SK-N-SH (cell line): ENCODE data around the gene CALB2. TPM values are rescaled to one million over a fixed set of nuclear protein-coding genes. Genes with fewer than 3 reads are reported as not detected.

ENCODE experiments used
- CTCF ChIA-PET: fragments of 300-600, 350-600 bp; formaldehyde crosslinking; extraction: SDS; loops from one replicate; lab custom pipeline; 2021; lab: Yijun Ruan, JAX
- POLR2A ChIA-PET: fragments of 350-600 bp; sonication (Branson Sonifier 250); formaldehyde crosslinking; extraction: SDS; loops from one replicate; lab custom pipeline; 2020; ENCODE audit warnings: antibody characterized with exemption, inconsistent platforms; lab: Yijun Ruan, JAX
- DNase-seq: peaks from one replicate; pipeline ENCODE4 v3.0.0; 2012
- H2AFZ ChIP-seq: fragments of 200-600 bp; sonication (generic); 2 replicates; pipeline ENCODE4 v1.8.1; 2016; ENCODE audit warnings: antibody characterized with exemption, mild to moderate bottlenecking, low read depth
- H3F3A ChIP-seq: fragments of 200-600 bp; sonication (generic); replicated peaks from 2 replicates; pipeline ENCODE3; 2016; ENCODE audit warnings: antibody characterized with exemption, mild to moderate bottlenecking; ENCODE audit not compliant: insufficient read depth
- H3K27ac ChIP-seq, 2 experiments: fragments of 200-500 bp in 1 of 2; fragments of 200-600 bp in 1 of 2; sonication (Bioruptor generic) in 1 of 2; sonication (generic), shearing (Covaris generic) in 1 of 2; 2 replicates each; pipeline versions ENCODE4 v1.5.1 to v1.6.1; 2014 to 2016; ENCODE audit warnings: low read depth in 2 of 2, inconsistent platforms in 1 of 2, low read length in 1 of 2, mild to moderate bottlenecking in 1 of 2, mixed read lengths in 1 of 2
- H3K27me3 ChIP-seq: fragments of 200-600 bp; sonication (generic), shearing (Covaris generic); 2 replicates; pipeline ENCODE4 v1.6.1; 2016; ENCODE audit warnings: mixed run types; ENCODE audit not compliant: insufficient read depth
- H3K36me3 ChIP-seq, 2 experiments: fragments of 200-500 bp in 1 of 2; fragments of 200-600 bp in 1 of 2; sonication (Bioruptor generic) in 1 of 2; sonication (generic) in 1 of 2; replicated peaks in 1 of 2; 2 replicates each; pipeline versions ENCODE3 to v1.5.1; 2014 to 2016; ENCODE audit warnings: low read length in 1 of 2, mild to moderate bottlenecking in 1 of 2; ENCODE audit not compliant: insufficient read depth in 2 of 2, control insufficient read depth in 1 of 2
- H3K4me1 ChIP-seq, 2 experiments: fragments of 200-500 bp in 1 of 2; fragments of 200-600 bp in 1 of 2; sonication (Bioruptor generic) in 1 of 2; sonication (generic), shearing (Covaris generic) in 1 of 2; 2 replicates each; pipeline versions ENCODE4 v1.5.1 to v1.6.1; 2014 to 2016; ENCODE audit warnings: low read depth in 1 of 2, low read length in 1 of 2, mixed run types in 1 of 2; ENCODE audit not compliant: insufficient read depth in 2 of 2, control insufficient read depth in 1 of 2
- H3K4me2 ChIP-seq: fragments of 200-600 bp; sonication (generic), shearing (Covaris generic); 2 replicates; pipeline ENCODE4 v1.6.1; 2017; ENCODE audit warnings: mixed run types
- H3K4me3 ChIP-seq, 2 experiments: fragments of 200-500 bp in 1 of 2; fragments of 200-600 bp in 1 of 2; sonication (Bioruptor generic) in 1 of 2; sonication (generic), shearing (Covaris generic) in 1 of 2; 2 replicates each; pipeline versions ENCODE4 v1.5.1 to v1.8.1; 2014 to 2016; ENCODE audit warnings: low read depth in 2 of 2, inconsistent platforms in 1 of 2, low read length in 1 of 2, mild to moderate bottlenecking in 1 of 2, mixed read lengths in 1 of 2, moderate library complexity in 1 of 2
- H3K79me2 ChIP-seq: fragments of 200-600 bp; sonication (generic); 2 replicates; pipeline ENCODE4 v1.8.1; 2017; ENCODE audit warnings: mild to moderate bottlenecking; ENCODE audit not compliant: insufficient read depth
- H3K9ac ChIP-seq: fragments of 200-600 bp; sonication (generic); 2 replicates; pipeline ENCODE4 v1.6.1; 2017; ENCODE audit warnings: mixed run types
- H3K9me2 ChIP-seq: fragments of 200-600 bp; sonication (generic); 2 replicates; pipeline ENCODE4 v1.6.1; 2017; ENCODE audit warnings: mixed run types
- H3K9me3 ChIP-seq: fragments of 200-600 bp; sonication (generic); 2 replicates; pipeline ENCODE4 v1.6.1; 2017; ENCODE audit warnings: mixed run types, mild to moderate bottlenecking, moderate library complexity
- H4K20me1 ChIP-seq: fragments of 200-600 bp; sonication (generic); 2 replicates; pipeline ENCODE4 v1.6.1; 2017; ENCODE audit warnings: mild to moderate bottlenecking, mixed run types; ENCODE audit not compliant: insufficient read depth
- CHD2 ChIP-seq: fragments of 150-350 bp; IDR thresholded peaks from 2 replicates; pipeline ENCODE4 v1.6.1; 2018; ENCODE audit warnings: low read length; ENCODE audit not compliant: partially characterized antibody
- CTCF ChIP-seq: fragments of 200-600 bp; sonication (generic); IDR thresholded peaks from 2 replicates; pipeline ENCODE4 v1.6.1; 2017; ENCODE audit warnings: antibody characterized with exemption, mild to moderate bottlenecking, moderate library complexity
- EP300 ChIP-seq, 2 experiments: IDR thresholded peaks; 2 replicates each; pipeline versions ENCODE4 v1.4.0 to v1.6.1; 2012; ENCODE audit warnings: borderline replicate concordance in 1 of 2, low read depth in 1 of 2, low read length in 1 of 2
- EZH2phosphoT487 ChIP-seq: fragments of 200-600 bp; sonication (generic); IDR thresholded peaks from 2 replicates; pipeline ENCODE4 v1.6.1; 2017; ENCODE audit warnings: low read depth, mixed run types, mild to moderate bottlenecking, antibody characterized with exemption, moderate library complexity, borderline replicate concordance
- FOXM1 ChIP-seq: IDR thresholded peaks from 2 replicates; pipeline ENCODE4 v1.4.0; 2012; ENCODE audit warnings: low read depth, mild to moderate bottlenecking
- GABPA ChIP-seq: IDR thresholded peaks from 2 replicates; pipeline ENCODE4 v1.4.0; 2012; ENCODE audit warnings: low read depth, mild to moderate bottlenecking
- GATA2 ChIP-seq: sonication (generic); formaldehyde crosslinking; IDR thresholded peaks from 2 replicates; pipeline ENCODE4 v1.5.0; 2020; ENCODE audit warnings: mild to moderate bottlenecking, missing genetic modification reagents
- IRF3 ChIP-seq: fragments of 150-350 bp; IDR thresholded peaks from 2 replicates; pipeline ENCODE4 v1.6.1; 2016; ENCODE audit warnings: mild to moderate bottlenecking, low read depth, low read length
- JUND ChIP-seq: IDR thresholded peaks from 2 replicates; pipeline ENCODE4 v1.4.0; 2012
- MEF2A ChIP-seq: IDR thresholded peaks from 2 replicates; pipeline ENCODE4 v1.4.0; 2012; ENCODE audit warnings: low read depth, borderline replicate concordance
- POLR2AphosphoS5 ChIP-seq: IDR thresholded peaks from 2 replicates; pipeline ENCODE4 v1.6.1; 2012; ENCODE audit warnings: low read depth, low read length
- RCOR1 ChIP-seq: fragments of 150-350 bp; IDR thresholded peaks from 2 replicates; pipeline ENCODE4 v1.6.1; 2017; ENCODE audit warnings: antibody characterized with exemption, low read length
- RFX5 ChIP-seq: IDR thresholded peaks from 2 replicates; pipeline ENCODE4 v1.6.1; 2012; ENCODE audit warnings: mild to moderate bottlenecking, improper control_type of control experiment, low read length
- RXRA ChIP-seq: IDR thresholded peaks from 2 replicates; pipeline ENCODE4 v1.4.0; 2012; ENCODE audit warnings: low read depth, mild to moderate bottlenecking, borderline replicate concordance
- TAF1 ChIP-seq: IDR thresholded peaks from 2 replicates; pipeline ENCODE4 v1.6.1; 2012; ENCODE audit warnings: low read depth, mild to moderate bottlenecking, low read length, moderate library complexity, borderline replicate concordance
- TCF12 ChIP-seq: IDR thresholded peaks from 2 replicates; pipeline ENCODE4 v1.4.0; 2012
- TEAD4 ChIP-seq: IDR thresholded peaks from 2 replicates; pipeline ENCODE4 v1.4.0; 2012; ENCODE audit warnings: mild to moderate bottlenecking, borderline replicate concordance; ENCODE audit not compliant: insufficient read depth
- whole genome bisulfite sequencing: methylation state at CpG from one replicate; pipeline ENCODE4 v1.1.6; 2017; ENCODE audit warnings: low lambda C conversion rate; 5-methylcytosine and 5-hydroxymethylcytosine counted together
- polyA plus RNA-seq, 3 experiments: library from polyadenylated mRNA; depleted of rRNA; stranded (reverse); fragments of >200 nt; gene quantifications; 2 replicates each; pipeline ENCODE4 v1.2.3, GENCODE V29; 2012
- TF ChIP-seq, protein P1 (sequence below): IDR thresholded peaks from 2 replicates; pipeline ENCODE4 v1.4.0; 2012; ENCODE audit warnings: low read depth, borderline replicate concordance
- TF ChIP-seq, protein P2 (sequence below): IDR thresholded peaks from 2 replicates; pipeline ENCODE4 v1.4.0; 2012; ENCODE audit warnings: low read depth, borderline replicate concordance

Gene CALB2
- polyA plus RNA-seq, 1 of the 3 experiments (the other 2 are of a cell fraction), result 0.12 TPM

- TF ChIP-seq, protein P1, sequence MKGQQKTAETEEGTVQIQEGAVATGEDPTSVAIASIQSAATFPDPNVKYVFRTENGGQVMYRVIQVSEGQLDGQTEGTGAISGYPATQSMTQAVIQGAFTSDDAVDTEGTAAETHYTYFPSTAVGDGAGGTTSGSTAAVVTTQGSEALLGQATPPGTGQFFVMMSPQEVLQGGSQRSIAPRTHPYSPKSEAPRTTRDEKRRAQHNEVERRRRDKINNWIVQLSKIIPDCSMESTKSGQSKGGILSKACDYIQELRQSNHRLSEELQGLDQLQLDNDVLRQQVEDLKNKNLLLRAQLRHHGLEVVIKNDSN, result no peak
- TF ChIP-seq CTCF (no peak), JUND (no peak), MEF2A (no peak), IRF3 (no peak), TAF1 (no peak), TCF12 (no peak), POLR2AphosphoS5 (no peak), EZH2phosphoT487 (no peak), RCOR1 (no peak)
- H3K4me2 ChIP-seq, result no peak overlapping the region
- WGBS, result 38% methylated on average over 8 of the region's 10 CpGs
- no peak overlapping the region for H3K9ac ChIP-seq
- CTCF ChIA-PET, result interaction anchor here (1.9 to 4.5 kb wide), 2 partner anchors 39 to 61 kb away, joined by 7 to 17 read pairs; no protein-coding TSS in a partner anchor
- no peak for DNase-seq
- no peaks in the 10 kb centered on the region for H3K79me2 ChIP-seq
- H2AFZ ChIP-seq, result no peak overlapping the region
- H3K27ac ChIP-seq, result no peak overlapping the region
- H3K9me3 ChIP-seq, result no peaks in the 10 kb centered on the region
- no peaks in the 10 kb centered on the region for H3K9me2 ChIP-seq
- no peaks in the 10 kb centered on the region for H4K20me1 ChIP-seq
- H3K4me3 ChIP-seq, result no peak overlapping the region
- H3K36me3 ChIP-seq, result no peaks in the 10 kb centered on the region
- no peaks in the 10 kb centered on the region for H3K4me1 ChIP-seq
- no peaks in the 10 kb centered on the region for H3F3A ChIP-seq
- H3K27me3 ChIP-seq, result peaks cover 12% of the 10 kb centered on the region; the same call in 1 of the 2 replicates
- POLR2A ChIA-PET, result no interaction called here
These were observed 7.5 kb upstream of the CALB2 start for GRCh38 chr16:71350821-71351557.

DNA sequence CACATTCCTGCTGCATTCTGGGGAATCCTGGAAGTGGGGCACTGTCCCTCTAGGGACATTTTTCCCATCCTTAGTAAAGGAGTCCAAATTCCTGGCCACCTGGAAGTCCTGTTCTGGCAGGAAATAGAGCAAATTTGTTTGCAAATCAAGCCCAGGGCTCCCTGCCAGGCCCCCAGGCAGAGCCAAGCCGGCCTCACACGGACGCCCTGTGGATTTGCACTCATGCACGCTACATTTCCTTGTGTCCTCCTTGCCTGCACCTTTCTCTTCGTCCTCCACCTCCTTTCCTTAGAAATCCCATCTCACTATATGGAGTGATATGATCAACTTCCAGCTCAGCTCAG is 7.0 kb upstream of the CALB2 start:
- 0% methylated on average over 4 of the region's 5 CpGs for WGBS
- no peaks in the 10 kb centered on the region for H3K9me3 ChIP-seq
- ChIA-PET POLR2A (no interaction called here), CTCF (interaction anchor here (1.9 to 4.5 kb wide), 2 partner anchors 40 to 61 kb away, joined by 7 to 17 read pairs; no protein-coding TSS in a partner anchor)
- no peak overlapping the region for H2AFZ ChIP-seq
- no peak overlapping the region for H3K9ac ChIP-seq
- no peaks in the 10 kb centered on the region for H3K79me2 ChIP-seq
- no peak overlapping the region for H3K27ac ChIP-seq
- no peaks in the 10 kb centered on the region for H4K20me1 ChIP-seq
- H3K4me2 ChIP-seq, result no peak overlapping the region
- H3K4me3 ChIP-seq, result no peak overlapping the region
- H3K9me2 ChIP-seq, result no peaks in the 10 kb centered on the region
- H3F3A ChIP-seq, result no peaks in the 10 kb centered on the region
- peaks cover 16% of the 10 kb centered on the region; the same call in 1 of the 2 replicates for H3K27me3 ChIP-seq
- H3K36me3 ChIP-seq, result no peaks in the 10 kb centered on the region
- no peaks in the 10 kb centered on the region for H3K4me1 ChIP-seq
- DNase-seq, result no peak
- TF ChIP-seq CHD2 (no peak), RFX5 (no peak), TEAD4 (no peak), FOXM1 (no peak), CTCF (no peak), EP300 (IDR thresholded peaks at IDR 0.05; ENCODE audit: borderline replicate concordance in 1 of 2, low read depth in 1 of 2, low read length in 1 of 2) (no peak), GATA2 (CRISPR knock-in tag) (no peak), RXRA (no peak), POLR2AphosphoS5 (no peak), GABPA (no peak)
- TF ChIP-seq, protein P2, sequence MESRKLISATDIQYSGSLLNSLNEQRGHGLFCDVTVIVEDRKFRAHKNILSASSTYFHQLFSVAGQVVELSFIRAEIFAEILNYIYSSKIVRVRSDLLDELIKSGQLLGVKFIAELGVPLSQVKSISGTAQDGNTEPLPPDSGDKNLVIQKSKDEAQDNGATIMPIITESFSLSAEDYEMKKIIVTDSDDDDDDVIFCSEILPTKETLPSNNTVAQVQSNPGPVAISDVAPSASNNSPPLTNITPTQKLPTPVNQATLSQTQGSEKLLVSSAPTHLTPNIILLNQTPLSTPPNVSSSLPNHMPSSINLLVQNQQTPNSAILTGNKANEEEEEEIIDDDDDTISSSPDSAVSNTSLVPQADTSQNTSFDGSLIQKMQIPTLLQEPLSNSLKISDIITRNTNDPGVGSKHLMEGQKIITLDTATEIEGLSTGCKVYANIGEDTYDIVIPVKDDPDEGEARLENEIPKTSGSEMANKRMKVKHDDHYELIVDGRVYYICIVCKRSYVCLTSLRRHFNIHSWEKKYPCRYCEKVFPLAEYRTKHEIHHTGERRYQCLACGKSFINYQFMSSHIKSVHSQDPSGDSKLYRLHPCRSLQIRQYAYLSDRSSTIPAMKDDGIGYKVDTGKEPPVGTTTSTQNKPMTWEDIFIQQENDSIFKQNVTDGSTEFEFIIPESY, result no peak
